GM19467 (cell line): ENCODE data around the gene POLRMT.

Source experiments
- ATAC-seq: cut with Tn5 transposase; IDR thresholded peaks from one replicate; pipeline ENCODE4 v1.9.1; 2021; ENCODE audit warnings: mild to moderate bottlenecking, moderate library complexity; ENCODE audit not compliant: unreplicated experiment

POLRMT gene

GRCh38 chr19:581399-582111, 51.8 kb downstream of the POLRMT start:
- no peak for ATAC-seq

DNA sequence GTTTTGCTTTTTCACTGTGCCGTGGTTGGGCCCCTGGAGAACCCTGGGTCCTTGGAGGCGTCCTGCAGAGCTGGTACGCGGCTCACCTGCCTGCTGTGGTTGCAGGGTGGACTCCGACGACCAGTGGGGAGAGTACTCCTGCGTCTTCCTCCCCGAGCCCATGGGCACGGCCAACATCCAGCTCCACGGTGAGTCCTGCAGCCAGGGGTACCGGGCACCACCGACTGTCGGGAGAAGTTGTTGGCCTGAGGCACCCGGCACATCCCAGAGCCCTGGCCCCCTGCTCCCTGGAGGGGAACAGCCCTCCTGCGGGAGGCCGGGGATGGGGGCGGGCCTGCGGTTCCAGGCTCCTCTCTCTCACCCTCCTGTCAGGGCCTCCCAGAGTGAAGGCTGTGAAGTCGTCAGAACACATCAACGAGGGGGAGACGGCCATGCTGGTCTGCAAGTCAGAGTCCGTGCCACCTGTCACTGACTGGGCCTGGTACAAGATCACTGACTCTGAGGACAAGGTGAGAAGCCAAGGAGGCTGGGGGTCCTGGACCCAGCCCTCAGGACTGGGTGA, 53.0 kb downstream of the POLRMT start:
- no peak for ATAC-seq

DNA sequence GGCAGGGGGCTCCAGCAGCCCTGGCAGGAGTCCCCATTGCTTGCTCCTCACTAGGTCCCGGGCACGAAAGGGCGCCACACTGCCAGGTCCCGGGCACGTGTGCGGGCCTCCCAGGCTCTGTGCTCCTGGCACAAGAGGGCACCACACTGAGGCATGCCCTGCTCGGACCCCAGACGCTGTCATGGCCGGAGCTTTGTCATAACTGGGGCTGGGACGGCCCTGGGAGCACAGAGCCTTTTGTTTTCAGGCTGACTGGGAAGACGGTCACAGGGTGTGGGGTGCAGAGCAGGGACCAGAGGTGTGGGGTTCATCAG, 53.5 kb downstream of the POLRMT start:
- no peak for ATAC-seq

DNA sequence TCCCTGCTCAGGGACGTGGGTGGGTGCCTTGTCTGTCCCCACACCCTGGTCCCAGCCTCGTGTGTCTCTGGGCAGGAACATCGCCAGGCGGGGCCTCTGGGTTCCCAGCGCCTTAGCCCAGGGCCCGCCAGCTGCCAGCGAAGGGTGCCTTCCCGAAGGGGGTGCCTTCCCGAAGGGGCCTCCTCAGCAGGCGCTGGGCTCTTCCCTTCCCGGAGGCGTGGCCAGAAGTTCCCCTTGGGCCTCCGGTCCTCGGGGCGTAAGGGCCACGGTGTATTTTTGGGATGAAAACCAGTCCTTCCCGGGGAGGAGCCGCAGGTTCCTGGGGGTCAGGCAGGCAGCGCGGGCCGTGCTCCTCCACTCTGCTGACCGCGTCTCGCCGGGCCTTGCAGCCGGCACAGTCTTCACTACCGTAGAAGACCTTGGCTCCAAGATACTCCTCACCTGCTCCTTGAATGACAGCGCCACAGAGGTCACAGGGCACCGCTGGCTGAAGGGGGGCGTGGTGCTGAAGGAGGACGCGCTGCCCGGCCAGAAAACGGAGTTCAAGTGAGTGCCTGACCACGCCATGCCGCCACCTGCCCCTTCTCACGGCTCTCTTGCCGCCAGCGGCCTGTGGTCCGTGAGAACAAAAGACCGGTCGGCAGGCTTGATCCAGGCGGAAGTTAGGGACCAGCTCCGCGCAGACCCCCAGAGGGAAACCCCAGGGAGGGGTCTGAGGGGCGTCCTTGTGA, 54.1 kb downstream of the POLRMT start:
- no peak for ATAC-seq

DNA sequence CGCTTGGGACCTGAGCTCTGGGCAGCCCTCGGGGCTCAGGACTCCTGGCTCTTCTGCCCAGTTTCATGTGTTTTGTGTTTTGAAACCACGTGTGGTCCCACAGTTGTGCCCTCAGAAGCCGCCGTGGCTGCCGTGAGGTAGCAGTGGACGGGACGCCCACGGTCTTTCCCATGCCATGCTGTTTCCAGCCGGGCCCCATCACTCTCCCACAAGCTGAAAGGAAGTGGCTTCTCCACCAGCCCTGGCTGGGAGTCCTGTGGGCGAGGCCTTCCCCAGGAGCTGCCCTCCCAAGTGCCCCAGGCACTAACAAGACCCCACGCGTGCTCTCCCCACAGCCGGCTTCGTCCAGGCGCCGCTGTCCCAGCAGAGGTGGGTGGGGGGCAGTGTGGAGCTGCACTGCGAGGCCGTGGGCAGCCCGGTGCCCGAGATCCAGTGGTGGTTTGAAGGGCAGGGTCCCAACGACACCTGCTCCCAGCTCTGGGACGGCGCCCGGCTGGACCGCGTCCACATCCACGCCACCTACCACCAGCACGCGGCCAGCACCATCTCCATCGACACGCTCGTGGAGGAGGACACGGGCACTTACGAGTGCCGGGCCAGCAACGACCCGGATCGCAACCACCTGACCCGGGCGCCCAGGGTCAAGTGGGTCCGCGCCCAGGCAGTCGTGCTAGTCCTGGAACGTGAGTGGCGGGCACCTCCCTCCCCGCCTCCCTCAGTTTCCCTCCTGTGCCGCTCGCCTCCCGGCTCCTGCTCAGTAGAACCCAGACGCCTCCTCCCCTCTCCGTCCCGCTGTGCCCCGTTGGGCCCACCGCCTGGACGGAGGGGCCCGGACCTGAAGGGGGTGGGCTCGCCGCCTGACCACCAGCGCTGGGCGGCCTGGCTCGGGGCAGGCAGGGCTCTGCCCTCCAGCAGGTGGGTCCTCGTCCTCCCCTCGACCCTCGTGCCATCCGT, 55.6 kb downstream of the POLRMT start:
- no peak for ATAC-seq

GRCh38 chr19:576768-577438, 56.4 kb downstream of the POLRMT start:
- ATAC-seq = no peak

- ATAC-seq = no peak
These were observed 57.5 kb downstream of the POLRMT start for GRCh38 chr19:575527-576506.

DNA sequence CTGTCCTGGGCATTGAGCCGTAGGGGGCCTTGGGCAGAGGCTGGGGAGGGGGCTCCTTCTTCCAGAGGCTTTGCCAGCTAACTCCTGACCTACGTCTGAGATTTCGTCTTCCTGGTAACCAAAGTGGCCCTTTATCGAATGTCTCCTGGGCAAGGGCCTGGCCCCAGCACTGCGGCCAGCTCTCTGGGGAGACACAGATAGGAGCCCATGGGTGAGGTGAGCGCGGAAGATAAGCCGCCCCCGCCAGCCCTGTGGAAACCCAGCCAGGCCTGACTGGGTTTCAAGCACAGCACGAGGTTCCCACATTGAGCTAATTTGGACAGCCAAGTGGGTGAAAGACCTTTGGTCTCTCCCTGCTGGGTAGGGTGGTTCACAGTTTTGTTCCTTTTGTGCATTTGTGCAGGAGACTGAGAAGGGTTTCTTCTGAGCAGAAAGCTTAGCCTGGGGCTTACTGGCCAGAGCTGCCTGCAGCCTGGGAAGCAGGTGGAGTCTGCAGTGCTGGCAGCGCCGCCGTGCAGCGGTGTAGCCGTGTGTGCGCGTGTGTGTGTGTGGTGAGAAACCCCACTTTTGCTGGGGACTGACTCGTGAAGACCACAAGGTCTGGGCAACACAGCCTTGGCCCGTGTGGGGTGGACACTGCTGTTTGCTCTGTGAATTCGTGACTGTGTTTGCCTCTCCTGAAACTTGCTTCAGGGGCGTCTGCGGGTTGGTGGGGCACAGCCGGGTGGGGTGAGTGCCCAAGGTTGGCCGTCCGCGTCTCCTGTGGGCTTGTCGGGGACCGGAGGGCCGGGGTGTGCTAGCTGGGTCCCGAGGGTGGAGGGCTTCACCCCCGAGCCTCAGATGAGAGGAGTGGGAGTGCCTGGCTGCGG, 58.4 kb downstream of the POLRMT start:
- ATAC-seq = no peak

DNA sequence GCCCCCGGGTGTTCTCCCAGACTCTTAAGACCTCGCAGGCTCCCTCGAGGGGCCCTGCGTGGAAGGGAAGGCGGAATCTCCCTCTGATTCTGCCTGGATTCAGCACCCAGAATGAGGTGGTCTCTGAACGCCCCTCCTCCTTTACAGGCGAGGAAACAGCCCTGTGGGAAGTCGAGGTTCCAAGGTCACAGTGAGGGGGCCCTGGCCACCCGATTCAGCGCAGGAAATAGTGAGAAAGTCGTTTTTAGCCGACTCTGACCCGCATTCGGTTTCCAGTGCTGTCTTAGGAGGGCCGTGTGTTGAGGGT, 59.9 kb downstream of the POLRMT start:
- no peak for ATAC-seq

DNA sequence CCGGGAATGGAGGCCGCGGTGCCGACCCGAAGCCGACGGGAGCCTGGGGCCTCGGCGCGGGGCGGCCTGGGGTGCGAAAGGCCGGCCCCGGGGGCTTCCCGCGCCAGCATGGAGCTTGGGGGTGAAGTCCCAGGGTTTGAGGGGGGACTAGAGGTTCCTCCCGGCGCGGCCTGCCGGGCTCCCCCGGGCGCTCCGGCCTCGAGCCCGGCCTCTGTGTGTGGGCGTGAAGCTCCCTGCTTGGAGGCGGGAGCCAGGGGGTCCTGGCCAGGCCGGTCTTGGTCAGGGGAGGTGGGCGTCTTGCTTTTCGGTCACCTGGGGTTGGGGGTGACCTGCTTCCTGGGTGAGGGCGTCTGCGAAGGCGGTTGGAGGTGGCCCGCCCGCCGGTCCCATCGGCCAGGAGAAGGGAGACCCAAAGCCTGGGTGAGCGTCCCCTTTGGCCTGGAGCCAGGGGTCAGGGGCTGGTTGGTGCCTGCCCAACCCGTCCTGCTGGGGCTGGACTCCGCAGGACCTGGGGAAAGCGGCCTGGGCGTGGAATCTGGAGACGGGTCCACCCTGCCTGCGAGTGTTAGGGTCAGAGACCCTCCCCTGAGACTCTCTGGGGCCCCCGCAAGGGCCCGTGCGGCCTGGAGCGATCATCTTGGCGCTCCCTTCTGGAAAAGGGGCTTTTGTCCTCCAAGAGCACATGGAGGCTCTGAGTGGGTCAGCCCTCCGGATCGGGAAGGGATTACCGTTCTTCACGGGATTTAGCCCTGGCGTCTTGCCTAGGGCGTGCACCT, 60.4 kb downstream of the POLRMT start:
- ATAC-seq = peak; percentile 14

DNA sequence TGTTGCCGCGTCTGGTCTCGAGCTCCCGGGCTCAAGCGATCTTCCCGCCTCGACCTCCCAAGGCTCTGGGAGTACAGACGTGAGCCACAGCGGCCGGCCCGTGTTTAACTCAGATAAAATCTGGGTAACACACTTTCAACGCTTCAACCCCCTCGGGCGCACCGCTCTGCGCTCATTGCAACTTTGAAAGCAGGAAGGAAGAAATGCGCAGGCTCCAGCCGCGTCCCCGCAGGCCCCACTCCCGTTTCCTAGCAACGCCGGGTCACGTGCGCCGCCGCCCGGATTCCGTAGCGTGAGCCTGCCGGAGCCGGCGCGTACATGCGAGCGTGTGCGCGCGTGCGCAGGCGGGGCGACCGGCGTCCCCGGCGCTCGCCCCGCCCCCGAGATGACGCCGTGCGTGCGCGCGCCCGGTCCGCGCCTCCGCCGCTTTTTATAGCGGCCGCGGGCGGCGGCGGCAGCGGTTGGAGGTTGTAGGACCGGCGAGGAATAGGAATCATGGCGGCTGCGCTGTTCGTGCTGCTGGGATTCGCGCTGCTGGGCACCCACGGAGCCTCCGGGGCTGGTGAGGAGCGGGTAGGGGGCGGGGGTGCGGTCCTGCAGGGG, 61.1 kb downstream of the POLRMT start, which contains the start of gene BSG:
Gene BSG (plus strand): TSS at position 457 of the 603 bp plus-strand sequence. CDS start 39 bp downstream, at position 496.
- peak; percentile 70 for ATAC-seq

DNA sequence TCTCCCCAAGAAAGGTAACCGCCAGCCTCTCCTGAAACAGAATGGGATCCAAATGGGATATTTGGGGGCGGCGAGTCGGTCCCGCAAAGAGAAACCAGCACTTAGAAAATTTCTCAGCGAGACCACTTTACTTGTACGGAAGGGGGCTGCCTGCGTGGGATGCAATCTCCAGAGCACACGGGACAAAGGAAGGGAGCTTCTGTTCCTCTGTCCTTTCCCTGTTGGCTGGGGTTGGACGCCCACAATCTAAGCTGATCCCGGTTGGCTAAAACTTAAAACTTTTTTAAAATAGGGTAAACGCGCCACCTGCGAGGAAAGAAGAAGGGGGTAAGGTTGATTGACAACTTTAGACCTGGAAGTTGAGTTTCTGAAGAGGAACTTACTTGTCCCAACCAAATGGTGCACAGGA, 61.8 kb downstream of the POLRMT start:
- ATAC-seq = no peak

- ATAC-seq = no peak
These were observed 62.3 kb downstream of the POLRMT start for GRCh38 chr19:570937-571565.

DNA sequence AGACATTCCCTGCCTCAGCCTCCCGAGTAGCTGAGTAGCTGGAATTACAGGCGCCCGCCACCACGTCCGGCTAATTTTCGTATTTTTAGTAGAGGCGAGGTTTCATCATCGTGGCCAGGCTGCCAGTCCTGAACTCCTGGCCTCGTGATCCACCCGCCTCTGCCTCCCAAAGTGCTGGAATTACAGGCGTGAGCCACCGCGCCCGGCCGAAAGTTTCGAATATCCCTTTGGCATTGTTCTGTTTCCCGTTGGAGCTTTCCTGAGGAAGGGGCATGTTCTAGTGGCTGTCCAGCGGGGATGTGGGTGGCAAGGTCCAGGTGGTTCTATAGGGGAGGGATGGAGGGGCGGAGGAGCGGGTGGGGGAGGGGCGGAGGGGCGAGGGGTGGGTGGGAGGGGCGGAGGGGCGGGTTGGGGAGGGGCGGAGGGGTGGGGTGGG, 63.1 kb downstream of the POLRMT start:
- ATAC-seq = no peak

DNA sequence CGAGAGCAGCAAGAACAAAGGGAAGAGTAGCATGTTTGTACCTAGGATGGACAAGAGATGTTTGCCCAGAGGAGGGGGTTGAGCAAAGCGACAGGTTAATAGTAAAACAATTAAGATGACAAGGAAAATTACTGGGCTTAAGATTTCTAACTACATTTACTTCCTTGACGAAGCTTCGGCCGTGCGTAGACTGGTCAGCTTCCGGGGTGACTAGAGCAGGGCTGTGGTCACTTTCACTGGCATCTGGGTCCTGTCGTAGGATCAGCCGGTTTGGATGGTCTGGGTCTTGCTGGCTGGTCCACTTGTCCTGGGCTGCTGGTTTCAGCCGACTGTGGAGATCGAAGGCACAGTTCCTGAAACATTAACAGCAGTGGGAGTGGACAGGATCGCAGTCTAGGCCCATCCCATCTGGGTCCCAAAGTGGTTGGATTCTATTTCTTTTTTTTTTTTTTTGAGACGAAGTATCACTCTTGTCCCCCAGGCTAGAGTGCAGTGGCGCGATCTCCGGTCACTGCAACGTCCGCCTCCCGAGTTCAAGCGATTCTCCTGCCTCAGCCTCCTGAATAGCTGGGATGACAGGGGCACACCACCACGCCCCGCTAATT, 65.9 kb downstream of the POLRMT start:
- ATAC-seq = no peak
